KMS-11 (cell line): Measurements from ENCODE around the gene QRICH2.
"Not testable (repeated sequence)": the region's sequence is repeated elsewhere in the genome, so short reads cannot be mapped to it uniquely, and the experiment has no call there.

Experiments used
- H2AFZ ChIP-seq: fragments of 200-600 bp; sonication (generic); 2 replicates; pipeline ENCODE4 v1.6.1; 2016; ENCODE audit warnings: antibody characterized with exemption, mixed run types, low read depth
- H3K27ac ChIP-seq: fragments of 200-600 bp; sonication (generic); 2 replicates; pipeline ENCODE4 v1.6.1; 2016; ENCODE audit warnings: mild to moderate bottlenecking, mixed run types
- H3K27me3 ChIP-seq: fragments of 200-600 bp; sonication (generic); 2 replicates; pipeline ENCODE4 v1.6.1; 2017; ENCODE audit warnings: mild to moderate bottlenecking, low read depth, mixed run types, moderate library complexity; ENCODE audit not compliant: insufficient read depth
- H3K36me3 ChIP-seq: fragments of 200-600 bp; sonication (generic); 2 replicates; pipeline ENCODE4 v1.6.1; 2017; ENCODE audit warnings: mild to moderate bottlenecking, mixed run types; ENCODE audit not compliant: insufficient read depth
- H3K4me1 ChIP-seq: fragments of 200-600 bp; sonication (generic); 2 replicates; pipeline ENCODE4 v1.6.1; 2016; ENCODE audit warnings: mild to moderate bottlenecking, low read depth, mixed run types; ENCODE audit not compliant: poor library complexity, severe bottlenecking
- H3K4me2 ChIP-seq: fragments of 200-600 bp; sonication (generic); 2 replicates; pipeline ENCODE4 v1.7.0; 2016; ENCODE audit warnings: mild to moderate bottlenecking, mixed run types
- H3K4me3 ChIP-seq: fragments of 200-600 bp; sonication (generic); IDR thresholded peaks from 2 replicates; pipeline ENCODE4 v1.6.1; 2017; ENCODE audit warnings: low read depth, low read length, mixed read lengths; ENCODE audit not compliant: insufficient read depth
- H3K79me2 ChIP-seq: fragments of 200-600 bp; sonication (generic); 2 replicates; pipeline ENCODE4 v1.6.1; 2016; ENCODE audit warnings: low read depth, mixed run types; ENCODE audit not compliant: insufficient read depth
- H3K9ac ChIP-seq: fragments of 200-600 bp; sonication (generic); 2 replicates; pipeline ENCODE4 v1.6.1; 2016; ENCODE audit warnings: mild to moderate bottlenecking, mixed run types
- H4K20me1 ChIP-seq: fragments of 200-600 bp; sonication (generic); 2 replicates; pipeline ENCODE4 v1.6.1; 2016; ENCODE audit warnings: mild to moderate bottlenecking, mixed run types; ENCODE audit not compliant: insufficient read depth
- CTCF ChIP-seq: fragments of 200-600 bp; sonication (generic); conservative IDR thresholded peaks from 2 replicates; pipeline ENCODE4 v1.6.1; 2017; ENCODE audit warnings: low read depth, mild to moderate bottlenecking, antibody characterized with exemption, low read length, moderate library complexity, mixed read lengths

The QRICH2 gene

GRCh38 chr17:76260220-76260619, 47.9 kb downstream of the QRICH2 start:
- no peak overlapping the region for H3K27ac ChIP-seq
- peaks cover 38% of the 10 kb centered on the region for H3K4me1 ChIP-seq
- H3K4me3 ChIP-seq, result no peak overlapping the region
- no peak overlapping the region for H2AFZ ChIP-seq
- H3K4me2 ChIP-seq, result no peak overlapping the region
- H3K9ac ChIP-seq, result no peak overlapping the region
- H3K79me2 ChIP-seq, result no peaks in the 10 kb centered on the region
- H4K20me1 ChIP-seq, result no peaks in the 10 kb centered on the region
- H3K27me3 ChIP-seq, result no peaks in the 10 kb centered on the region
- no peaks in the 10 kb centered on the region for H3K36me3 ChIP-seq
- no peak for TF ChIP-seq CTCF

- not testable (repeated sequence) for H3K79me2 ChIP-seq, H2AFZ ChIP-seq, H3K4me2 ChIP-seq, H3K9ac ChIP-seq, H4K20me1 ChIP-seq, H3K27me3 ChIP-seq, H3K27ac ChIP-seq, H3K4me3 ChIP-seq, H3K36me3 ChIP-seq
- peaks cover 21% of the 10 kb centered on the region for H3K4me1 ChIP-seq
These were observed 51.5 kb downstream of the QRICH2 start for GRCh38 chr17:76256430-76257050.

GRCh38 chr17:76255801-76256429, 52.2 kb downstream of the QRICH2 start:
- Histone ChIP-seq H4K20me1 (no peaks in the 10 kb centered on the region), H3K4me3 (no peak overlapping the region), H3K27me3 (no peaks in the 10 kb centered on the region), H3K36me3 (no peaks in the 10 kb centered on the region), H3K4me2 (no peak overlapping the region), H3K27ac (no peak overlapping the region), H3K4me1 (peaks cover 18% of the 10 kb centered on the region), H3K79me2 (no peaks in the 10 kb centered on the region), H3K9ac (no peak overlapping the region), H2AFZ (no peak overlapping the region)
- no peak for TF ChIP-seq CTCF

GRCh38 chr17:76254275-76254674, 53.8 kb downstream of the QRICH2 start:
- H3K27ac ChIP-seq, result no peak overlapping the region
- TF ChIP-seq CTCF, result no peak
- H3K4me2 ChIP-seq, result no peak overlapping the region
- H3K9ac ChIP-seq, result no peak overlapping the region
- no peaks in the 10 kb centered on the region for H3K36me3 ChIP-seq
- H3K4me3 ChIP-seq, result no peak overlapping the region
- H3K79me2 ChIP-seq, result no peaks in the 10 kb centered on the region
- no peaks in the 10 kb centered on the region for H3K27me3 ChIP-seq
- no peaks in the 10 kb centered on the region for H4K20me1 ChIP-seq
- H2AFZ ChIP-seq, result no peak overlapping the region
- peaks cover 24% of the 10 kb centered on the region for H3K4me1 ChIP-seq

GRCh38 chr17:76253841-76254240, 54.2 kb downstream of the QRICH2 start:
- Histone ChIP-seq H3K9ac (no peak overlapping the region), H3K27me3 (no peaks in the 10 kb centered on the region), H4K20me1 (no peaks in the 10 kb centered on the region), H3K4me2 (no peak overlapping the region), H3K4me1 (peaks cover 28% of the 10 kb centered on the region), H3K79me2 (no peaks in the 10 kb centered on the region), H3K27ac (no peak overlapping the region), H3K4me3 (no peak overlapping the region), H2AFZ (no peak overlapping the region), H3K36me3 (no peaks in the 10 kb centered on the region)
- TF ChIP-seq CTCF, result no peak

GRCh38 chr17:76252967-76253766, 54.9 kb downstream of the QRICH2 start:
- H3K4me3 ChIP-seq, H3K79me2 ChIP-seq, H3K9ac ChIP-seq, H4K20me1 ChIP-seq, H3K27me3 ChIP-seq, H3K36me3 ChIP-seq, H2AFZ ChIP-seq, H3K4me2 ChIP-seq, H3K27ac ChIP-seq: not testable (repeated sequence)
- peaks cover 35% of the 10 kb centered on the region for H3K4me1 ChIP-seq
